A549 (cell line): ENCODE measurements around the gene ZDHHC3. TPM values are rescaled to one million over a fixed set of nuclear protein-coding genes. Genes with fewer than 3 reads are reported as not detected.
A peak's percentile ranks its signal among the peaks of the same experiment; 100 is the strongest.

ENCODE experiments used
- ATAC-seq, 2 experiments: fragments of 200-7000 bp in 1 of 2; fragments of >200 bp in 1 of 2; cut with Nextera tagmentation in 1 of 2; cut with Tn5 transposase in 1 of 2; 3 replicates each; pipeline versions ENCODE4 v1.8.0 to v1.9.1; 2018 to 2020; ENCODE audit warnings: mild to moderate bottlenecking in 1 of 2, moderate library complexity in 1 of 2
- CTCF ChIA-PET: fragments of 300-600 bp; sonication (Branson Sonifier 250); formaldehyde crosslinking; extraction: SDS; loops from one replicate; lab custom pipeline; 2021; ENCODE audit warnings: antibody characterized with exemption, inconsistent platforms; lab: Yijun Ruan, JAX
- POLR2A ChIA-PET: fragments of 350-600 bp; formaldehyde crosslinking; extraction: SDS; loops from one replicate; lab custom pipeline; 2021; ENCODE audit warnings: antibody characterized with exemption, inconsistent platforms; lab: Yijun Ruan, JAX
- DNase-seq, 2 experiments: peaks; one replicate each; pipeline versions ENCODE4 v3.0.0 to v3.0.0-alpha.2; 2011 to 2016; ENCODE audit warnings: low read depth in 1 of 2, low spot score in 1 of 2
- FAIRE-seq: peaks from 2 replicates; lab custom pipeline; 2011; peaks lifted over from hg19 to GRCh38; lab: Jason Lieb, UNC
- H3K27ac ChIP-seq, 2 experiments: fragments of >200 bp; sonication (Bioruptor Twin); formaldehyde crosslinking; 3 replicates each; pipeline ENCODE4 v1.5.1; 2016 to 2017
- H3K4me1 ChIP-seq: fragments of >200 bp; sonication (Bioruptor Twin); formaldehyde crosslinking; 3 replicates; pipeline ENCODE4 v1.6.1; 2016
- H3K4me2 ChIP-seq: fragments of >200 bp; sonication (Bioruptor Twin); formaldehyde crosslinking; 3 replicates; pipeline ENCODE4 v1.6.1; 2016
- H3K4me3 ChIP-seq: fragments of >200 bp; sonication (Bioruptor Twin); formaldehyde crosslinking; 3 replicates; pipeline ENCODE4 v1.5.1; 2016
- H3K9me3 ChIP-seq: fragments of >200 bp; sonication (Bioruptor Twin); formaldehyde crosslinking; 3 replicates; pipeline ENCODE4 v1.6.1; 2016
- E2F6 ChIP-seq: IDR thresholded peaks from 2 replicates; pipeline ENCODE4 v1.6.1; 2012; ENCODE audit warnings: low read depth, borderline replicate concordance
- EHF ChIP-seq: fragments of 250-450 bp; sonication (Bioruptor Pico); IDR thresholded peaks from 2 replicates; pipeline ENCODE4 v1.5.0; 2020; ENCODE audit warnings: mild to moderate bottlenecking
- EP300 ChIP-seq, 2 experiments: fragments of >200 bp; sonication (Bioruptor Twin); formaldehyde crosslinking; IDR thresholded peaks; 2 replicates in 1 of 2; 3 replicates in 1 of 2; pipeline ENCODE4 v1.6.1; 2016 to 2017
- FOSB ChIP-seq: fragments of 250-450 bp; sonication (Bioruptor Pico); IDR thresholded peaks from 2 replicates; pipeline ENCODE4 v1.5.0; 2020; ENCODE audit warnings: mild to moderate bottlenecking, moderate library complexity
- FOXS1 ChIP-seq: fragments of 250-450 bp; sonication (Bioruptor Pico); IDR thresholded peaks from 2 replicates; pipeline ENCODE4 v1.5.0; 2020; ENCODE audit warnings: mild to moderate bottlenecking, moderate library complexity
- HOXB13 ChIP-seq: fragments of 250-450 bp; sonication (Bioruptor Pico); IDR thresholded peaks from 2 replicates; pipeline ENCODE4 v1.5.0; 2020; ENCODE audit warnings: low read depth, mild to moderate bottlenecking, moderate library complexity
- JUN ChIP-seq, 2 experiments: fragments of >200 bp; sonication (Bioruptor Twin); formaldehyde crosslinking; IDR thresholded peaks; 2 replicates in 1 of 2; 3 replicates in 1 of 2; pipeline ENCODE4 v1.6.1; 2016 to 2017
- KDM1A ChIP-seq: fragments of 200-600 bp; sonication (generic); IDR thresholded peaks from 2 replicates; pipeline ENCODE4 v1.6.1; 2016; ENCODE audit warnings: low read depth, mild to moderate bottlenecking
- MAX ChIP-seq: IDR thresholded peaks from 2 replicates; pipeline ENCODE4 v1.6.1; 2012
- MAZ ChIP-seq: fragments of 150-350 bp; IDR thresholded peaks from 2 replicates; pipeline ENCODE4 v1.6.1; 2014; ENCODE audit warnings: antibody characterized with exemption, low read depth, low read length, borderline replicate concordance
- NR3C1 ChIP-seq: fragments of >200 bp; sonication (Bioruptor Twin); formaldehyde crosslinking; IDR thresholded peaks from 3 replicates; pipeline ENCODE4 v1.6.1; 2017
- RAD21 ChIP-seq, 2 experiments: fragments of >200 bp in 1 of 2; sonication (Bioruptor Twin) in 1 of 2; formaldehyde crosslinking in 1 of 2; IDR thresholded peaks in 1 of 2; conservative IDR thresholded peaks in 1 of 2; 2 replicates in 1 of 2; 3 replicates in 1 of 2; pipeline ENCODE4 v1.6.1; 2012 to 2018; ENCODE audit warnings: inconsistent platforms in 1 of 2
- RARB ChIP-seq: fragments of 250-450 bp; sonication (Bioruptor Pico); IDR thresholded peaks from 2 replicates; pipeline ENCODE4 v1.8.0; 2021; ENCODE audit warnings: mild to moderate bottlenecking, moderate library complexity
- RCOR1 ChIP-seq: fragments of 150-350 bp; IDR thresholded peaks from 2 replicates; pipeline ENCODE4 v1.6.1; 2014; ENCODE audit warnings: antibody characterized with exemption, low read length, low read depth
- RFX5 ChIP-seq: fragments of 450-650 bp; IDR thresholded peaks from 2 replicates; pipeline ENCODE4 v1.7.1; 2014; ENCODE audit warnings: antibody characterized with exemption, mild to moderate bottlenecking, moderate library complexity
- RNF2 ChIP-seq: fragments of 200-600 bp; sonication (generic); IDR thresholded peaks from 2 replicates; pipeline ENCODE4 v1.6.1; 2016; ENCODE audit warnings: low read depth, mild to moderate bottlenecking, antibody characterized with exemption, moderate library complexity, borderline replicate concordance
- SREBF2 ChIP-seq: fragments of 450-650 bp; IDR thresholded peaks from 2 replicates; pipeline ENCODE4 v1.6.1; 2014; ENCODE audit warnings: mild to moderate bottlenecking, moderate library complexity
- TFCP2L1 ChIP-seq: fragments of 250-450 bp; sonication (Bioruptor Pico); IDR thresholded peaks from 2 replicates; pipeline ENCODE4 v1.5.0; 2021; ENCODE audit warnings: mild to moderate bottlenecking
- TP53 ChIP-seq: fragments of 250-450 bp; sonication (Bioruptor Pico); IDR thresholded peaks from 2 replicates; pipeline ENCODE4 v1.5.0; 2021; ENCODE audit warnings: mild to moderate bottlenecking, moderate library complexity
- ZC3H11A ChIP-seq: fragments of 450-650 bp; IDR thresholded peaks from 2 replicates; pipeline ENCODE4 v1.6.1; 2014; ENCODE audit warnings: antibody characterized with exemption, mild to moderate bottlenecking
- ZSCAN20 ChIP-seq: fragments of 250-450 bp; sonication (Bioruptor Pico); IDR thresholded peaks from 2 replicates; pipeline ENCODE4 v1.8.0; 2022; ENCODE audit warnings: mild to moderate bottlenecking, moderate library complexity
- whole genome bisulfite sequencing: methylation state at CpG from one replicate; pipeline ENCODE4 v1.1.6; 2017; ENCODE audit errors: missing lambda C conversion rate; 5-methylcytosine and 5-hydroxymethylcytosine counted together
- polyA plus RNA-seq, 4 experiments: library from polyadenylated mRNA; depleted of rRNA in 3 of 4; stranded (reverse); fragments of >200 nt; fragmentation: RNase III in 1 of 4; extraction: RNeasy Plus Mini Kit Qiagen cat#74134 plus additional on column Dnase treatment in 1 of 4; gene quantifications; 2 replicates in 3 of 4; 3 replicates in 1 of 4; pipeline ENCODE4 v1.2.3, GENCODE V29; 2011 to 2017
- TF ChIP-seq, protein P1 (sequence below): fragments of 250-450 bp; sonication (Bioruptor Pico); IDR thresholded peaks from 2 replicates; pipeline ENCODE4 v1.5.0; 2020; ENCODE audit warnings: low read depth, mild to moderate bottlenecking, moderate library complexity
- TF ChIP-seq, protein P2 (sequence below): fragments of >200 bp; sonication (Bioruptor Twin); formaldehyde crosslinking; IDR thresholded peaks from 2 replicates; pipeline ENCODE4 v1.6.1; 2016
- TF ChIP-seq, protein P3 (sequence below): fragments of 150-350 bp; IDR thresholded peaks from 2 replicates; pipeline ENCODE4 v1.6.1; 2014; ENCODE audit warnings: low read depth, mild to moderate bottlenecking, low read length

ZDHHC3 gene
- polyA plus RNA-seq, 2 of the 4 experiments (the other 2 are of a cell fraction), result 28.7 to 57.7 TPM

GRCh38 chr3:44880284-44880683 lies 95.7 kb downstream of the ZDHHC3 start:
- 0 out of 3 replicates have a peak overlapping the region, but pooled peaks have one; percentile 1 for H3K4me2 ChIP-seq
- H3K4me1 ChIP-seq, result peaks cover 26% of the 10 kb centered on the region
- CTCF ChIA-PET, result no interaction called here
- FAIRE-seq (no peak), ATAC-seq (no peak), DNase-seq (no peak)
- H3K27ac ChIP-seq, result peak overlapping the region in 1 of 2 experiments; percentile 13; a peak in 1 of 6 replicates
- POLR2A ChIA-PET, result no interaction called here
- peaks cover 4% of the 10 kb centered on the region; the same call in 1 of the 3 replicates for H3K9me3 ChIP-seq
- 3% methylated on average over 2 of the region's 2 CpGs for WGBS
- TF ChIP-seq FOXS1 (CRISPR knock-in tag) (no peak), TFCP2L1 (CRISPR knock-in tag) (no peak), E2F6 (no peak), HOXB13 (no peak), ZSCAN20 (no peak), MAX (no peak)
- TF ChIP-seq, protein P1, sequence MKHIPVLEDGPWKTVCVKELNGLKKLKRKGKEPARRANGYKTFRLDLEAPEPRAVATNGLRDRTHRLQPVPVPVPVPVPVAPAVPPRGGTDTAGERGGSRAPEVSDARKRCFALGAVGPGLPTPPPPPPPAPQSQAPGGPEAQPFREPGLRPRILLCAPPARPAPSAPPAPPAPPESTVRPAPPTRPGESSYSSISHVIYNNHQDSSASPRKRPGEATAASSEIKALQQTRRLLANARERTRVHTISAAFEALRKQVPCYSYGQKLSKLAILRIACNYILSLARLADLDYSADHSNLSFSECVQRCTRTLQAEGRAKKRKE (CRISPR knock-in tag), result no peak
- H3K4me3 ChIP-seq, result no peak overlapping the region

DNA sequence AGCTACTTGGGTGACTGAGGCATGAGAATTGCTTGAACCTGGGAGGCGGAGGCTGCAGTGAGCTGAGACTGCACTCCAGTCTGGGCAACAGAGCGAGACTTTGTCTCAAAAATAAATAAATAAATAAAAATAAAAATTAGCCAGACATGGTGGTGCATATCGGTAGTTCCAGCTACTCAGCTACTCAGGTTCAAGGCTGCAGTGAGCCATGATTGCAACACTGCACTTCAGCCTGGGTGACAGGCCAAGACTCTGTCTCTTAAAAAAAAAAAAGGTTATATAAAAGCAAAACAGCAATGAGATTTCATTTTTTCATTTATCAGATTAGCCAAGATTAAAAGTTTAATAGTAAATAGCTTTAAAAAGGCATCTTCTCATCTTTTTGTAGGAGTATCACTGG lies 98.6 kb downstream of the ZDHHC3 start:
- no peak for TF ChIP-seq EP300 (IDR thresholded peaks at IDR 0.05)
- TF ChIP-seq, protein P2, sequence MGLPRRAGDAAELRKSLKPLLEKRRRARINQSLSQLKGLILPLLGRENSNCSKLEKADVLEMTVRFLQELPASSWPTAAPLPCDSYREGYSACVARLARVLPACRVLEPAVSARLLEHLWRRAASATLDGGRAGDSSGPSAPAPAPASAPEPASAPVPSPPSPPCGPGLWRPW, result no peak
- TF ChIP-seq RFX5, result no peak
- TF ChIP-seq, protein P3, sequence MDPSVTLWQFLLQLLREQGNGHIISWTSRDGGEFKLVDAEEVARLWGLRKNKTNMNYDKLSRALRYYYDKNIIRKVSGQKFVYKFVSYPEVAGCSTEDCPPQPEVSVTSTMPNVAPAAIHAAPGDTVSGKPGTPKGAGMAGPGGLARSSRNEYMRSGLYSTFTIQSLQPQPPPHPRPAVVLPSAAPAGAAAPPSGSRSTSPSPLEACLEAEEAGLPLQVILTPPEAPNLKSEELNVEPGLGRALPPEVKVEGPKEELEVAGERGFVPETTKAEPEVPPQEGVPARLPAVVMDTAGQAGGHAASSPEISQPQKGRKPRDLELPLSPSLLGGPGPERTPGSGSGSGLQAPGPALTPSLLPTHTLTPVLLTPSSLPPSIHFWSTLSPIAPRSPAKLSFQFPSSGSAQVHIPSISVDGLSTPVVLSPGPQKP, result no peak
- TF ChIP-seq RNF2, result no peak
- no peak for TF ChIP-seq MAZ
- TF ChIP-seq KDM1A, result no peak
- TF ChIP-seq RAD21 (conservative IDR thresholded peaks at IDR 0.05 in 1 of 2, IDR thresholded peaks at IDR 0.05 in 1 of 2), result no peak
- no peak for TF ChIP-seq TFCP2L1 (CRISPR knock-in tag)
- no peak for TF ChIP-seq RCOR1
- no peak for TF ChIP-seq E2F6
- TF ChIP-seq FOSB, result no peak
- TF ChIP-seq RARB, result no peak
- no peak for TF ChIP-seq FOXS1 (CRISPR knock-in tag)
- TF ChIP-seq EHF (CRISPR knock-in tag), result no peak
- TF ChIP-seq, all 56 proteins: peak for 0
- H3K4me1 ChIP-seq, result peaks cover 6% of the 10 kb centered on the region; the same call in 2 of the 3 replicates
- ChIA-PET CTCF (interaction anchor here (0.6 kb wide), 1 partner anchor 1983 kb away, joined by 6 read pairs; no protein-coding TSS in a partner anchor), POLR2A (no interaction called here)
- 88% methylated on average over 3 of the region's 3 CpGs for WGBS
- FAIRE-seq, result no peak
- no peak for ATAC-seq
- no peak overlapping the region for H3K4me2 ChIP-seq
- no peak overlapping the region for H3K27ac ChIP-seq
- no peaks in the 10 kb centered on the region for H3K9me3 ChIP-seq
- DNase-seq, result no peak
- H3K4me3 ChIP-seq, result no peak overlapping the region

DNA sequence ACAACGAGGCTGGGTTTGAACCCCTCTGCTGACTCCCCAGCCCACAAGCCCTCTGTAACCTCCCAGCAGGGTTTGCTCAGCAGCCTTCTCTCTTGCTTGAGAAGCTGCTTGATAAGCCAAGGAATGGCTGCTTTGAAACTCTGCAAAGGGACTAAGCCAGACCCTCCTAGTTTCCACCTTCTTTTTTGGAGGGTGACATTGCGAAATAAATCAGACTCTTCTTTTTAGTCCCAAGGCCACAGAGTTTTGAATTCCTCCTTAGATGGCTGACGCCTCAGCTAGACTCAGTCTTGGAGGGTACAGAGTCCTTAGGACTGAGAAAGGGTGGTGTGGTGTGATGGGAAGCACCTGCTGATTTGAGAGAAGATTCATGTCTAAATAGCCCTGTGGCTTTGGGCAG lies 100.4 kb downstream of the ZDHHC3 start:
- Histone ChIP-seq H3K9me3 (no peaks in the 10 kb centered on the region), H3K4me1 (peaks cover 6% of the 10 kb centered on the region; the same call in 2 of the 3 replicates), H3K4me2 (no peak overlapping the region), H3K4me3 (no peak overlapping the region), H3K27ac (no peak overlapping the region)
- ChIA-PET CTCF (no interaction called here), POLR2A (no interaction called here)
- DNase-seq (no peak), FAIRE-seq (no peak), ATAC-seq (no peak)
- WGBS, result 55% methylated on average over 3 of the region's 3 CpGs
- TF ChIP-seq ZC3H11A, result no peak
- no peak for TF ChIP-seq SREBF2
- TF ChIP-seq TP53, result no peak
- no peak for TF ChIP-seq JUN (IDR thresholded peaks at IDR 0.05)
- TF ChIP-seq FOSB, result no peak
- no peak for TF ChIP-seq NR3C1
- TF ChIP-seq, protein P2, result no peak
